Uterus (tissue), 2 donors: ENCODE data around the gene GALNTL6.

Experiments used
- CTCF ChIP-seq, 4 experiments: fragments of 200-600 bp in 2 of 4; fragments of 450-650 bp in 2 of 4; sonication (generic) in 2 of 4; IDR thresholded peaks; one replicate each; pipeline ENCODE4 v1.5.1; 2016 to 2019; ENCODE audit warnings: antibody characterized with exemption in 4 of 4, mild to moderate bottlenecking in 2 of 4, moderate library complexity in 1 of 4
- POLR2A ChIP-seq, 2 donors: fragments of 450-650 bp; IDR thresholded peaks; one replicate each; pipeline ENCODE4 v1.6.1; 2016; ENCODE audit warnings: antibody characterized with exemption in 2 of 2, mild to moderate bottlenecking in 1 of 2, moderate library complexity in 1 of 2

DNA sequence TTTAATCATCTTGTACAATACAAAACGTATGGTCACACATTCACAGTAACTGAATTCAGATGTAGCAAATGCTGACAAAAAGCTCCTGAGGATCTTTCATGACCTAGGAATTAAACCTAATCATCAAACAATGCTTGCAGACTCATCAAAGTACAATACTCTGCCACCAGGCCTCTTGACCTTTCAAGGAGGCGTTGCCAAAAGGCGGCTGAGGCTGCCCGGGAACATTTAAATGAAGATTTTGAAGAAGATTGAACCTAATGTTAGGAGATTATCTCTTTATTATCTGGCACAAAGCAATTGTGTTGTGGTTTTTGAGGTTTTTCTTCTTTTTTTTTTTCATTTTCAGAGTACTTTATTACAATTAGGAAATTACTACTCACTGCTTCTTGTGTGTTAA lies 340.5 kb downstream of the GALNTL6 start:
- TF ChIP-seq CTCF (IDR thresholded peaks at IDR 0.05) (no peak), POLR2A (IDR thresholded peaks at IDR 0.05) (no peak)
